Measurements from ENCODE around the gene RABL6. TPM values are rescaled to one million over a fixed set of nuclear protein-coding genes. Genes with fewer than 3 reads are reported as not detected.

Gene RABL6
- total RNA-seq, 3 donors from 2014 or later: 38.2 to 51.5 (median 41.3) TPM

- peaks cover 16% of the 10 kb centered on the region for H3K36me3 ChIP-seq
- intact Hi-C loops (cut with DNase I; ENCODE audit: low total_unique reads): no loop called here
- H3K27me3 ChIP-seq: no peaks in the 10 kb centered on the region
- H3K9me3 ChIP-seq: no peaks in the 10 kb centered on the region
- no peak overlapping the region for H3K27ac ChIP-seq
- DNase-seq (ENCODE audit: low spot score in 2 of 2): no peak
- H3K4me3 ChIP-seq: no peak overlapping the region
- H3K4me1 ChIP-seq: no peaks in the 10 kb centered on the region
- no peak for TF ChIP-seq POLR2A (IDR thresholded peaks at IDR 0.05)
- TF ChIP-seq CTCF (IDR thresholded peaks at IDR 0.05): no peak
- no peak for TF ChIP-seq POLR2AphosphoS5 (IDR thresholded peaks at IDR 0.05)
Measured at GRCh38 chr9:136825295-136826187, 17.8 kb downstream of the RABL6 start.

GRCh38 chr9:136826188-136826541 is 18.4 kb downstream of the RABL6 start:
- TF ChIP-seq POLR2AphosphoS5 (IDR thresholded peaks at IDR 0.05): no peak
- TF ChIP-seq CTCF (IDR thresholded peaks at IDR 0.05): no peak
- no peak for TF ChIP-seq POLR2A (IDR thresholded peaks at IDR 0.05)
- Histone ChIP-seq H3K4me1 (no peaks in the 10 kb centered on the region), H3K36me3 (peaks cover 16% of the 10 kb centered on the region), H3K9me3 (no peaks in the 10 kb centered on the region), H3K27me3 (no peaks in the 10 kb centered on the region), H3K27ac (no peak overlapping the region), H3K4me3 (no peak overlapping the region)
- DNase-seq (ENCODE audit: low spot score in 2 of 2): no peak
- intact Hi-C loops (cut with DNase I; ENCODE audit: low total_unique reads): no loop called here

- no peak overlapping the region for H3K27ac ChIP-seq
- H3K4me1 ChIP-seq: no peaks in the 10 kb centered on the region
- no peaks in the 10 kb centered on the region for H3K9me3 ChIP-seq
- intact Hi-C loops (cut with DNase I; ENCODE audit: low total_unique reads): no loop called here
- H3K36me3 ChIP-seq: peaks cover 16% of the 10 kb centered on the region
- H3K27me3 ChIP-seq: no peaks in the 10 kb centered on the region
- no peak overlapping the region for H3K4me3 ChIP-seq
- DNase-seq (ENCODE audit: low spot score in 2 of 2): no peak
- no peak for TF ChIP-seq CTCF (IDR thresholded peaks at IDR 0.05)
- TF ChIP-seq POLR2A (IDR thresholded peaks at IDR 0.05): no peak
- no peak for TF ChIP-seq POLR2AphosphoS5 (IDR thresholded peaks at IDR 0.05)
Measured at GRCh38 chr9:136826703-136827582, 19.2 kb downstream of the RABL6 start.

- Histone ChIP-seq H3K27me3 (no peaks in the 10 kb centered on the region), H3K4me3 (no peak overlapping the region), H3K4me1 (no peaks in the 10 kb centered on the region), H3K9me3 (no peaks in the 10 kb centered on the region), H3K36me3 (peaks cover 16% of the 10 kb centered on the region), H3K27ac (no peak overlapping the region)
- no peak for TF ChIP-seq POLR2AphosphoS5 (IDR thresholded peaks at IDR 0.05)
- no peak for TF ChIP-seq POLR2A (IDR thresholded peaks at IDR 0.05)
- TF ChIP-seq CTCF (IDR thresholded peaks at IDR 0.05): no peak
- intact Hi-C loops (cut with DNase I; ENCODE audit: low total_unique reads): no loop called here
- DNase-seq (ENCODE audit: low spot score in 2 of 2): no peak
Measured at GRCh38 chr9:136827794-136828473, 20.2 kb downstream of the RABL6 start.

All from breast epithelium (tissue), 4 donors.